Activated T-helper 2 cell treated with anti-CD3 and anti-CD28 coated beads, Interferon-gamma antibody, Interleukin-2, Interleukin-4, amounts not matched to agents 10 μg/mL and 5 μg/mL and 100 μg/mL, durations not matched to agents 14 hours and 24 hours and 36 hours (primary cell): ENCODE data around the gene ZEB1. TPM values are rescaled to one million over a fixed set of nuclear protein-coding genes. Genes with fewer than 3 reads are reported as not detected.
"Not testable (repeated sequence)": the region's sequence is repeated elsewhere in the genome, so short reads cannot be mapped to it uniquely, and the experiment has no call there.

ENCODE experiments used
- DNase-seq: peaks from one replicate; pipeline ENCODE4 v3.0.0; 2021; ENCODE audit warnings: low spot score
- H3K27ac Mint-ChIP-seq: one replicate; pipeline ENCODE4 v1.8.0; 2021; ENCODE audit warnings: mixed read lengths
- H3K27me3 Mint-ChIP-seq: one replicate; pipeline ENCODE4 v1.8.0; 2021; ENCODE audit warnings: low read depth, mixed read lengths
- H3K36me3 Mint-ChIP-seq: one replicate; pipeline ENCODE4 v1.8.0; 2021; ENCODE audit warnings: low read depth, mixed read lengths
- H3K4me1 Mint-ChIP-seq: one replicate; pipeline ENCODE4 v1.8.0; 2021; ENCODE audit warnings: low read depth, mixed read lengths
- H3K4me3 Mint-ChIP-seq: one replicate; pipeline ENCODE4 v1.8.0; 2021; ENCODE audit warnings: low read depth, mild to moderate bottlenecking, moderate library complexity, mixed read lengths
- H3K9me3 Mint-ChIP-seq: one replicate; pipeline ENCODE4 v1.8.0; 2021; ENCODE audit warnings: mixed read lengths
- intact Hi-C: fragments of 100-400 bp; cut with micrococcal nuclease; formaldehyde crosslinking; loops from one replicate; pipeline ENCODE4 v1.15.1; 2023
- total RNA-seq: library from RNA; stranded (reverse); gene quantifications from 2 replicates; pipeline ENCODE4 v1.2.3, GENCODE V29; 2022

ZEB1 gene
- total RNA-seq, 1 donor from 2014 or later: 70.0 TPM

DNA sequence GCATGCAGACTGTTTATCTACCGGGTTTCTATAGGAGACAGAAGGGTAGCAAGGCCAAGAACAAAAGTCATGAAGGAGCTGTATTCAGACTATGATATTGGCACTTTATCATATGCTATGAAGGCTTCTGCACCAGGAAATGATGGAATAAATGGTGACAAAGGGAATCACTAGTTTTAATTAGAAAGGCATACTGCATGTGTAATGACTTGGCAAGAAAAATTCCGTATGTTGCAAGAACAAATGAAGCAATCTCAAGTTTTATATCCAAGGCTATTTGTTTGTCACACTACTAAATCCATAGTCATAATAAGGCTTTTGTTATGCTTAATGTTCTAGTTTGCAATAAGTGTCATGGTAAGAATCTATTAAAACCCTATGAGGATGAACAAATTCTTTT is 230.9 kb downstream of the ZEB1 start:
- DNase-seq: no peak
- peaks cover 17% of the 10 kb centered on the region for H3K9me3 Mint-ChIP-seq
- H3K4me3 Mint-ChIP-seq: no peak overlapping the region
- no peak overlapping the region for H3K27ac Mint-ChIP-seq
- H3K4me1 Mint-ChIP-seq: peaks cover 11% of the 10 kb centered on the region
- no peaks in the 10 kb centered on the region for H3K27me3 Mint-ChIP-seq
- H3K36me3 Mint-ChIP-seq: peaks cover 2% of the 10 kb centered on the region
- intact Hi-C loops: no loop called here

DNA sequence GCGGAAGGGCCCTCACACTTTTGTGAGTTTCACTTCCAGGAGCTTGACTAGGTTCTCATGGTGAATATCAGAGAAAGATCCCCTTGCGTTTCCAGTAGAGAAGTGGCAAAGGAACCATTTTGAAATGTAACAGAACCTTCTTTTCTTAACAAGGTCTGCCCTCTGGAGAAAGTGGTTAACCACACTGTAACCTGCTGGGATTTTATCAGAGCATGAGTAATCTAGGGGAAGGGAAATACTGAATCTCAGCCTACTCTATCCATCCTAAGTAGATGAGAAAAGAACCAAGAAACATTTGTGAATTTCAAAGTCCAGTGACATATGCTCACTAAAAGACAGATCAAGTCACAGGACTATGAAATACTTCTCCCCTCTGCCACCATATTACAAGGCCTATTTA is 235.5 kb downstream of the ZEB1 start:
- H3K36me3 Mint-ChIP-seq: peaks cover 7% of the 10 kb centered on the region
- no peak overlapping the region for H3K4me3 Mint-ChIP-seq

DNA sequence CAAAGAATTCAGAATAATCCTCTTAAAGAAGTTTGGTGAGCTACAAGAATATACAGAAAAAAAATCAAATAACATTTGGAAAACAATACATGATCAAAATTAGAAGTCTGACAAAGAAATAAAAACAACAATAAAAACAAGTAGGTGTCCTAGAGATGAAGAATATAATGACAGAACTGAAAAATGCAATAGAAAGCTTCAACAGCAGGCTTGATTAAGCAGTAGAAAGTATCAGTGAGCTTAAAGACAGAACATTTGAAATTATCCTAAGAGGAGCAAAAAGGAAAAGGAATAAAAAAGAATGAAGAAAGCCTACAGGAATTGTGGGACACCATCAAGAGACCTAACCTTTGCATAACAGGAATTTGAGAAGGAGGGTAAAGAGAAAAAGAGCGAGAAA is 238.8 kb downstream of the ZEB1 start:
- DNase-seq: no peak
- Mint-ChIP-seq H3K27ac (no peak overlapping the region), H3K9me3 (peaks cover 44% of the 10 kb centered on the region), H3K4me3 (no peak overlapping the region), H3K36me3 (peaks cover 5% of the 10 kb centered on the region), H3K4me1 (peaks cover 6% of the 10 kb centered on the region), H3K27me3 (peaks cover 16% of the 10 kb centered on the region)
- intact Hi-C loops: no loop called here

More for the DNA sequence above, 235.5 kb downstream of the ZEB1 start:
- peaks cover 6% of the 10 kb centered on the region for H3K27me3 Mint-ChIP-seq
- DNase-seq: no peak
- H3K27ac Mint-ChIP-seq: no peak overlapping the region
- H3K4me1 Mint-ChIP-seq: peaks cover 11% of the 10 kb centered on the region
- peaks cover 55% of the 10 kb centered on the region for H3K9me3 Mint-ChIP-seq
- intact Hi-C loops: no loop called here

DNA sequence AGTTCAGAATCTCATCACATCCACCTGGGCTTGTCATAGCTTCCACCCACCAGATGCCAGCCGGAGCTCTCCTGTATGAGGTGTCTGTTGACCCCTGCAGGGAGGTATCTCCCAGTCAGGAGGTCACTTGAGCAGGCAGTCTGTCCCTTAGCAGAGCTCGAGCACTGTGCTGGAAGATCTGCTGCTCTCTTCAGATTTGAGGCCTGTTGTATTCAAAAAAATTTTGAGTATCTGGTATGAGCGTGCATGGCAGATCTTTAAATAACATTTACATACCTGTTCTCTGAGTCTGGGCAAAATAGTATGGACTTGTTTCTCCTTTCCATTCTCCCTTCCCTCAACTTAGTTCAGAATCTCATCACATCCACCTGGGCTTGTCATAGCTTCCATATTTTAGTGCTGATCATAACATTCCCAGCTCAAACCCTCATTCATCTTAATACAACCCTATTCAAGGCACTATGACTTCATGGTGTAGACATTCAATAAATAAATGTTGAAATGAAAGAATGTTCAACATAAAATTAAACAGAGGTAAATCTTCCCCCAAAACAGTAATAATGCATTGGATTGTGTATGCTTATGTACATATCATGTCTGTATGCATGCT is 249.3 kb downstream of the ZEB1 start:
- H3K27me3 Mint-ChIP-seq: peaks cover 30% of the 10 kb centered on the region
- H3K4me3 Mint-ChIP-seq, DNase-seq, H3K36me3 Mint-ChIP-seq, H3K4me1 Mint-ChIP-seq, H3K27ac Mint-ChIP-seq, intact Hi-C loops, H3K9me3 Mint-ChIP-seq: not testable (repeated sequence)

DNA sequence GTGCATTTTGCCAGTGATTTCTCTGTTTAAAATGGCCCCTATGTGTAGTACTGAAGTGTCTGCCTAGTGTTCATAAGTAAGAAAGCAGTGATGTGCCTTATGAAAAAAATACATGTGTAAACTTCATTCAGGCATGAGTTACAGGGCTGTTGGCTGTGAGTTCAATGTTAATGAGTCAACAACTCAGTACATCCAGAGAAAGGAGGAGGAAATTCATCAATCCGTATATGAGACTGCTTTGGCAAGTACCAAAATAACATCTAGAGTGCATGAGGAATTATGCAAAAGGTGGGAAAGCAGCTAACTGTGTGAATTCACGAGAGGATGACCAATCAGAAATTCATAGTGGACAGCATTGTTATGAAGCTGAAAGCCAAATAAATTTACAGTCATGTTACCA is 255.6 kb downstream of the ZEB1 start:
- DNase-seq: no peak
- intact Hi-C loops: loop anchor here (10.0 kb wide), 1 partner anchor 790 kb away; no protein-coding TSS in a partner anchor
- H3K9me3 Mint-ChIP-seq: peaks cover 18% of the 10 kb centered on the region
- H3K36me3 Mint-ChIP-seq: no peaks in the 10 kb centered on the region
- no peak overlapping the region for H3K4me3 Mint-ChIP-seq
- H3K27me3 Mint-ChIP-seq: peaks cover 15% of the 10 kb centered on the region
- H3K4me1 Mint-ChIP-seq: no peaks in the 10 kb centered on the region
- H3K27ac Mint-ChIP-seq: no peak overlapping the region

DNA sequence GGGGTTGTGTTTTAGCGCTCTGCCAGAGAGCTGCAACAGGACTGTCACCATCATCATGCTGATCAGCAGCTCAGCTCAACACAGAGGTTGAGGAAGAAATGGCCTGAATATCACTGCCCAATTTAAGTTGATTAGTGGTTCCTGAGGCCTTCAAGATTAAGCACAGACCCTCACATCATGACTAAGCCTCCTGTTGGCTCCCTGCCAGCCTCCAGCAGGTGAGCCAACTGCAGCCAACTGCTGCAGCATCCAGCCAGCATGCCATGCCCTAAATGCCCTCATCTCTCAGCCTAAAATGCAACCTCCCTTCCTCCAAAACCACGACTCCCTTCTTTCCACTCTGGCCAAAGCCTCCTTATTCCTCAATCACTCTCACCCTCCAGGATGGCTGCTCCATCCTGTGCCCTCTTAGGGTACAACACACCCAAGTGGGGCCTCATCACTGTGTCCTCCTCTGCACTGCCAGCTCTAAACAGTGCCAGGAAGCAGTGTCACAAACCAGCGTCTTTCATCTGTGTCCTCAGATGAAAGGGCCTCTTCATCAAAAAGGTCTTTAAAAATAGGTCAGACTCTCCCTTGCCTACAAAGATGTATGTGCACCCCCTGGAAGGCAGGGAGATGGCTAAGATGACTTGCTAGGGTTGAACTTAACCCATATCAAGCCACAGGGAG is 259.3 kb downstream of the ZEB1 start:
- Mint-ChIP-seq H3K36me3 (no peaks in the 10 kb centered on the region), H3K4me1 (peaks cover 5% of the 10 kb centered on the region), H3K27ac (no peak overlapping the region), H3K27me3 (peaks cover 7% of the 10 kb centered on the region), H3K4me3 (no peak overlapping the region), H3K9me3 (peaks cover 11% of the 10 kb centered on the region)
- DNase-seq: no peak
- intact Hi-C loops: loop anchor here (10.0 kb wide), 1 partner anchor 794 kb away; no protein-coding TSS in a partner anchor

DNA sequence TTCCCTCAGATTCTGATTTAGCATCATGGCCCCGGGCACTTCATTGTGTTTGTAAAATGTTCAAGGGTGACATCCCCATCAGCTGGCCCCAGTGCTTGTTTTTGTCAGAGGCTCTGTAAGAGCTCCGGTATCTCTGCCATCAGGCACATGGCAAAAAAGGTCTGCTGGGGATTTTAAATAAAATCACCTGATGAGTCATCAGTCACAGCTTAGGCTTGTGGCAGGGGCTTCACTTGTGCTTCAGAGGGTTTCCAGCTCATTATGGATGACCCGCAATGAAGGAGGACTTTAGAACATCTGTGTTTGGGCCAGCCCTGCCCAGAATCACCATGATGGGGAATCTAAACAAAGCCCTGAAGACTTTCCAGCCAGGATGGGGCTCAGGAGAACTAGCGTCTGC is 259.9 kb downstream of the ZEB1 start:
- H3K27ac Mint-ChIP-seq: no peak overlapping the region
- no peak for DNase-seq
- H3K36me3 Mint-ChIP-seq: no peaks in the 10 kb centered on the region
- H3K27me3 Mint-ChIP-seq: peaks cover 7% of the 10 kb centered on the region
- H3K4me3 Mint-ChIP-seq: no peak overlapping the region
- intact Hi-C loops: loop anchor here (10.0 kb wide), 1 partner anchor 794 kb away; no protein-coding TSS in a partner anchor
- peaks cover 5% of the 10 kb centered on the region for H3K4me1 Mint-ChIP-seq
- H3K9me3 Mint-ChIP-seq: peaks cover 11% of the 10 kb centered on the region
